Ovary (tissue), 3 donors: ENCODE measurements around the gene AMOTL2.

Source experiments
- CTCF ChIP-seq, 3 donors: fragments of 450-650 bp in 2 of 3; fragments of 200-600 bp in 1 of 3; IDR thresholded peaks; one replicate each; pipeline versions ENCODE4 v1.5.1 to v1.8.0; 2016 to 2022; ENCODE audit warnings: antibody characterized with exemption in 3 of 3, mild to moderate bottlenecking in 1 of 3
- EP300 ChIP-seq: sonication (generic); formaldehyde crosslinking; IDR thresholded peaks from one replicate; pipeline ENCODE4 v1.6.1; 2017; ENCODE audit warnings: antibody characterized with exemption
- POLR2A ChIP-seq: fragments of 450-650 bp; IDR thresholded peaks from one replicate; pipeline ENCODE4 v1.6.1; 2017; ENCODE audit warnings: antibody characterized with exemption, mild to moderate bottlenecking, moderate library complexity
- donor health status: DM: no; HTN: no; CAD: no.

- TF ChIP-seq POLR2A (no peak), CTCF (IDR thresholded peaks at IDR 0.05) (no peak), EP300 (no peak)
These were observed 46.1 kb downstream of the AMOTL2 start for GRCh38 chr3:134328147-134328591.
